Neuronal stem cell (in vitro differentiated cells): ENCODE measurements around the gene FBXO9.

Experiments used
- DNase-seq: peaks from one replicate; pipeline ENCODE4 v3.0.0-alpha.2; 2013; ENCODE audit warnings: low spot score
- H2AFZ ChIP-seq: one replicate; pipeline ENCODE4 v1.6.1; 2013; ENCODE audit warnings: mild to moderate bottlenecking, low read length, inconsistent platforms
- H2AK5ac ChIP-seq: 2 replicates; pipeline ENCODE4 v1.6.1; 2013; ENCODE audit warnings: low read depth, mild to moderate bottlenecking, inconsistent platforms, low read length, moderate library complexity, mixed read lengths
- H2BK120ac ChIP-seq: 2 replicates; pipeline ENCODE4 v1.6.1; 2013; ENCODE audit warnings: low read depth, mild to moderate bottlenecking, inconsistent platforms, low read length, moderate library complexity, mixed read lengths
- H2BK12ac ChIP-seq: one replicate; pipeline ENCODE4 v1.6.1; 2013; ENCODE audit warnings: low read length, inconsistent platforms
- H2BK15ac ChIP-seq: 2 replicates; pipeline ENCODE4 v1.6.1; 2013; ENCODE audit warnings: mild to moderate bottlenecking, low read length, inconsistent platforms, mixed read lengths
- H2BK5ac ChIP-seq: one replicate; pipeline ENCODE4 v1.6.1; 2013; ENCODE audit warnings: inconsistent platforms, mild to moderate bottlenecking, low read length, moderate library complexity
- H3K14ac ChIP-seq: one replicate; pipeline ENCODE4 v1.6.1; 2013; ENCODE audit warnings: low read length, inconsistent platforms
- H3K18ac ChIP-seq: 2 replicates; pipeline ENCODE4 v1.6.1; 2013; ENCODE audit warnings: low read length, inconsistent platforms
- H3K23ac ChIP-seq: 2 replicates; pipeline ENCODE4 v1.6.1; 2013; ENCODE audit warnings: low read depth, mild to moderate bottlenecking, mixed read lengths, low read length, inconsistent platforms; ENCODE audit not compliant: poor library complexity
- H3K27ac ChIP-seq: replicated peaks from 3 replicates; pipeline ENCODE4 v1.5.1; 2013; ENCODE audit warnings: low read length, inconsistent platforms
- H3K27me3 ChIP-seq, 3 experiments: 2 replicates each; pipeline ENCODE4 v1.6.1; 2013; ENCODE audit warnings: low read length in 3 of 3, mild to moderate bottlenecking in 2 of 3, inconsistent platforms in 1 of 3, low read depth in 1 of 3, mixed read lengths in 1 of 3, moderate library complexity in 1 of 3; ENCODE audit not compliant: control insufficient read depth in 3 of 3, insufficient read depth in 3 of 3
- H3K36me3 ChIP-seq, 2 donors: replicated peaks in 1 of 2; 2 replicates each; pipeline ENCODE4 v1.6.1; 2013; ENCODE audit warnings: low read length in 2 of 2; ENCODE audit not compliant: control insufficient read depth in 2 of 2, insufficient read depth in 2 of 2
- H3K4ac ChIP-seq: 2 replicates; pipeline ENCODE4 v1.6.1; 2013; ENCODE audit warnings: inconsistent platforms, mild to moderate bottlenecking, low read length, moderate library complexity
- H3K4me1 ChIP-seq, 2 donors: 1 replicate in 1 of 2; 2 replicates in 1 of 2; pipeline ENCODE4 v1.6.1; 2013; ENCODE audit warnings: low read length in 2 of 2, low read depth in 1 of 2; ENCODE audit not compliant: control insufficient read depth in 2 of 2, insufficient read depth in 1 of 2
- H3K4me2 ChIP-seq: one replicate; pipeline ENCODE4 v1.6.1; 2013; ENCODE audit warnings: mild to moderate bottlenecking, low read length, inconsistent platforms; ENCODE audit not compliant: insufficient read depth, poor library complexity, severe bottlenecking
- H3K4me3 ChIP-seq, 2 donors: 2 replicates each; pipeline ENCODE4 v1.5.1; 2013; ENCODE audit warnings: low read length in 2 of 2, mild to moderate bottlenecking in 2 of 2, inconsistent platforms in 1 of 2, moderate library complexity in 1 of 2
- H3K79me1 ChIP-seq: one replicate; pipeline ENCODE4 v1.6.1; 2013; ENCODE audit warnings: low read depth, mild to moderate bottlenecking, inconsistent platforms, low read length, moderate library complexity
- H3K9ac ChIP-seq: one replicate; pipeline ENCODE4 v1.6.1; 2013; ENCODE audit warnings: mild to moderate bottlenecking, low read depth, low read length, inconsistent platforms; ENCODE audit not compliant: poor library complexity
- H3K9me3 ChIP-seq, 2 donors: replicated peaks in 1 of 2; 2 replicates each; pipeline versions ENCODE3 to v1.6.1; 2013; ENCODE audit warnings: low read length in 2 of 2, mild to moderate bottlenecking in 2 of 2, inconsistent platforms in 1 of 2, low read depth in 1 of 2, mixed read lengths in 1 of 2, moderate library complexity in 1 of 2; ENCODE audit not compliant: control insufficient read depth in 2 of 2, insufficient read depth in 1 of 2
- H4K8ac ChIP-seq: one replicate; pipeline ENCODE4 v1.6.1; 2013; ENCODE audit warnings: low read depth, mild to moderate bottlenecking, inconsistent platforms, low read length, moderate library complexity
- H4K91ac ChIP-seq: one replicate; pipeline ENCODE4 v1.6.1; 2013; ENCODE audit warnings: low read length, low read depth, mild to moderate bottlenecking, inconsistent platforms; ENCODE audit not compliant: poor library complexity
- WGBS, 2 donors: extraction: QIAGEN DNeasy Blood & Tissue Kit; methylation state at CpG; one replicate each; pipeline ENCODE4 v1.1.7; 2013; ENCODE audit warnings: missing lambda C conversion rate in 2 of 2, mixed read lengths in 1 of 2; ENCODE audit not compliant: insufficient read length in 2 of 2, insufficient replicate concordance in 1 of 2; ENCODE audit errors: extremely low coverage in 2 of 2; 5-methylcytosine and 5-hydroxymethylcytosine counted together

FBXO9 gene

GRCh38 chr6:53069427-53069826 is 4.2 kb downstream of the FBXO9 start:
- no peak overlapping the region for H2BK15ac ChIP-seq

GRCh38 chr6:53070806-53071205 is 5.6 kb downstream of the FBXO9 start:
- H3K4ac ChIP-seq: no peak overlapping the region
- no peak overlapping the region for H2BK12ac ChIP-seq
- no peak overlapping the region for H3K9ac ChIP-seq
- H2BK15ac ChIP-seq: no peak overlapping the region
- H4K8ac ChIP-seq: no peak overlapping the region
- H2BK5ac ChIP-seq: no peak overlapping the region
- no peak overlapping the region for H2AFZ ChIP-seq
- H3K79me1 ChIP-seq: no peaks in the 10 kb centered on the region
- 100% methylated on average over 1 of the region's 1 CpG; no CpG with 5 or more reads in 1 of the 2 donors for WGBS, 2 donors
- no peak overlapping the region for H2BK120ac ChIP-seq
- H3K27ac ChIP-seq: no peak overlapping the region
- no peaks in the 10 kb centered on the region for H3K27me3 ChIP-seq
- no peaks in the 10 kb centered on the region for H3K9me3 ChIP-seq
- no peak overlapping the region for H3K23ac ChIP-seq
- no peak overlapping the region for H3K14ac ChIP-seq
- H4K91ac ChIP-seq: no peak overlapping the region
- no peak overlapping the region for H3K4me3 ChIP-seq
- no peak overlapping the region for H3K18ac ChIP-seq
- DNase-seq: no peak
- H2AK5ac ChIP-seq: no peak overlapping the region
- peaks cover 0 to 57% of the 10 kb centered on the region in 2 donors for H3K36me3 ChIP-seq
- no peak overlapping the region for H3K4me2 ChIP-seq
- peaks cover 2 to 10% of the 10 kb centered on the region in 2 donors for H3K4me1 ChIP-seq

More at GRCh38 chr6:53069427-53069826, 4.2 kb downstream of the FBXO9 start:
- H3K18ac ChIP-seq: no peak overlapping the region
- no peak overlapping the region for H3K14ac ChIP-seq
- H3K9me3 ChIP-seq: no peaks in the 10 kb centered on the region
- H2AFZ ChIP-seq: no peak overlapping the region
- H3K27me3 ChIP-seq: no peaks in the 10 kb centered on the region
- H3K4me1 ChIP-seq: peaks cover 2 to 10% of the 10 kb centered on the region in 2 donors
- peaks cover 0 to 45% of the 10 kb centered on the region in 2 donors for H3K36me3 ChIP-seq
- no peak overlapping the region for H3K4me2 ChIP-seq
- no peak overlapping the region for H2BK5ac ChIP-seq
- no peak overlapping the region for H2AK5ac ChIP-seq
- H3K27ac ChIP-seq: no peak overlapping the region
- no peak for DNase-seq
- H3K4me3 ChIP-seq: no peak overlapping the region
- no peak overlapping the region for H2BK120ac ChIP-seq
- H4K8ac ChIP-seq: no peak overlapping the region
- no peak overlapping the region for H3K9ac ChIP-seq
- H4K91ac ChIP-seq: no peak overlapping the region
- no peaks in the 10 kb centered on the region for H3K79me1 ChIP-seq
- H3K23ac ChIP-seq: no peak overlapping the region
- no peak overlapping the region for H2BK12ac ChIP-seq
- H3K4ac ChIP-seq: no peak overlapping the region
- no CpG with 5 or more reads among the region's 1 CpG for WGBS, 2 donors

- Histone ChIP-seq H2BK120ac (no peak overlapping the region), H3K27me3 (no peaks in the 10 kb centered on the region), H3K4me3 (no peak overlapping the region), H3K23ac (no peak overlapping the region), H3K79me1 (no peaks in the 10 kb centered on the region), H4K8ac (no peak overlapping the region), H4K91ac (no peak overlapping the region), H3K36me3 (peaks cover 0 to 81% of the 10 kb centered on the region in 2 donors), H3K9me3 (no peaks in the 10 kb centered on the region), H3K4me1 (no peaks in the 10 kb centered on the region), H3K4ac (no peak overlapping the region), H3K9ac (no peak overlapping the region), H2BK12ac (no peak overlapping the region), H2BK15ac (no peak overlapping the region), H3K14ac (no peak overlapping the region), H2AFZ (no peak overlapping the region), H2AK5ac (no peak overlapping the region), H3K4me2 (no peak overlapping the region), H3K18ac (no peak overlapping the region), H2BK5ac (no peak overlapping the region), H3K27ac (no peak overlapping the region)
- WGBS, 2 donors: no CpG with 5 or more reads among the region's 3 CpGs
- DNase-seq: no peak
Observed at GRCh38 chr6:53074347-53074746, 9.1 kb downstream of the FBXO9 start.

GRCh38 chr6:53080813-53081212 is 15.6 kb downstream of the FBXO9 start:
- DNase-seq: no peak
- H3K9me3 ChIP-seq: no peaks in the 10 kb centered on the region
- H2AK5ac ChIP-seq: no peak overlapping the region
- H4K91ac ChIP-seq: no peak overlapping the region
- no peak overlapping the region for H4K8ac ChIP-seq
- no peaks in the 10 kb centered on the region for H3K79me1 ChIP-seq
- H3K27ac ChIP-seq: no peak overlapping the region
- no peaks in the 10 kb centered on the region for H3K4me1 ChIP-seq
- H2BK5ac ChIP-seq: no peak overlapping the region
- H3K27me3 ChIP-seq: no peaks in the 10 kb centered on the region
- H3K4me2 ChIP-seq: no peak overlapping the region
- H3K9ac ChIP-seq: no peak overlapping the region
- H3K18ac ChIP-seq: no peak overlapping the region
- H3K14ac ChIP-seq: no peak overlapping the region
- no peak overlapping the region for H3K23ac ChIP-seq
- H2BK120ac ChIP-seq: no peak overlapping the region
- no peak overlapping the region for H2AFZ ChIP-seq
- WGBS, 2 donors: no CpG with 5 or more reads among the region's 1 CpG
- H3K36me3 ChIP-seq: peaks cover 5 to 97% of the 10 kb centered on the region in 2 donors
- no peak overlapping the region for H3K4me3 ChIP-seq
- no peak overlapping the region for H3K4ac ChIP-seq
- no peak overlapping the region for H2BK15ac ChIP-seq
- H2BK12ac ChIP-seq: no peak overlapping the region
